ENCODE results near the gene NUDT3.
A peak's percentile ranks its signal among the peaks of the same experiment; 100 is the strongest.
"Not testable (repeated sequence)": the region's sequence is repeated elsewhere in the genome, so short reads cannot be mapped to it uniquely, and the experiment has no call there.

NUDT3 gene

DNA sequence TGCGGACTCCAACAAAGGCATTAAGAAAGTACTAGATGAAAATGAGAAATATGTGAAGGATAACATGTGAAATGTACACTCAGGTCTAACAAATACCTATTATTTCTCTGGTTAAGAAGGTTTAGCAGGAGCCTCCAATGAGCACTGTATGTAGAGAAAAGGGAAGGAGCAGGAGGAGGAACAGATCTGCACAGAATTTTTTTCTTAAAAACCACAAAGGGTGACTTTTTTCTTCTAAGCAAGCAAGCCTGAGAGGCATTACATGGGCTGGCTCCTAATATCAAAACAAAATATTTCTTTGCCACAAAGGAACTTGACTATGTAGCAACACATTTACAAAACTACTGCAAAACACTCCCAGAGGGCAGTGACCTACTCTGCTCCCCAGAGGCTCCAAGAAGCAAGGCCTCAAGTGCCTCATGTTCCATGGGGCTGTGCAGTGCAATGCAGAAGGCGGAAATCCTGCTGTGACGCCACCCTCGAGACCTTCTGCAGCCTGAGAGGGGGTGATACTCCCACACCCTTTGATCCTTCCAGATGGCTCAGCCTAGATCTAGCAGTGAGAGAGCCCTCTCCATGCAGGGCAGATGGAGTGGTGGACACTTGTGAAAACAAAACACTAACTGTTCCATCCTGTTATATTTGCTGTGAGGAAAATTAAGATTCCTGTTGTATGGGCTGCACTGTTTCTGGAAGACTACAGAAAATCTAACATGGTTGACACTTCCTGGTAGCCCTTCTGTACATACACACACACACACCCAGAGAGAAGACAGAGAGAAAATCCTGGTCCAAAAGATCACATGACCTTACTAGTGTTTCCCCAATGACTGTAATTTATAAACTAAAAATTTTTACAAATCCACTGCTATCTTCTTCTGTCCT, 107.7 kb downstream of the NUDT3 start:
- no peak for DNase-seq

GRCh38 chr6:34281702-34282334, 110.7 kb downstream of the NUDT3 start:
- DNase-seq: no peak

- no peak for DNase-seq
Observed at GRCh38 chr6:34280216-34280615, 112.3 kb downstream of the NUDT3 start.

GRCh38 chr6:34278833-34279232, 113.6 kb downstream of the NUDT3 start:
- DNase-seq: no peak

GRCh38 chr6:34277763-34278112, 114.7 kb downstream of the NUDT3 start:
- DNase-seq: no peak

GRCh38 chr6:34276881-34277762, 115.3 kb downstream of the NUDT3 start:
- DNase-seq: no peak

GRCh38 chr6:34276191-34276590, 116.3 kb downstream of the NUDT3 start:
- no peak for DNase-seq

DNA sequence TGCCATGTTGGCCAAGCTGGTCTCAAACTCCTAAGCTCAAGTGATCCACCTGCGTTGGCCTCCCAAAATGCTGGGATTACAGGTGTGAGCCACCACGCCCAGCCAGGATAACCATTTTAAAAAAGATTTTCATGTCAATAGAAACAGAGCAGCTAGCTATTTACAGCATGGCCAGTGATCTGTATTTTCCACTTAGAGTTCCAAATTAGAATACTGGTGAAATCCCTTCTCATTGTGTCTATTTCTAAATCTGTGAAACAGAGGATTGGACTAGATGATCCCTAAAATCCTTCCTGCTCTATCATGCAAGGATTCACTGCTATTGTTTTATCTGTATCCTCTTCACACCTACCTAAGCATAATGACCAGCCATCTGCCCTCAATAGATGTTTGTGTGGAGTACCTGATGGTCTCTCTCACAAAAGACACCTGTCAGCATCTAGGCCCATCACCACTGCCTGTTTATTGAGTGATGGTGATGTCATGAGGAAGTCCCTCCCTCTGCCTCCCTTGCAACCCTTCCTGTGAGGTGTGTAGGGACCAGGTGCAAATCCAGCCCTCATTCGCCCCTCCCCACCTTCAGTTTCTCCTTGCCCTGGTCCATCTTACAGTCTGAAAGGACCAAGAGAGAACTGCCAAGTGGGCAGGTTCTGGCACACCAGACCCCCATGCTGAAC, 117.2 kb downstream of the NUDT3 start:
- peak; percentile 75 for DNase-seq

DNA sequence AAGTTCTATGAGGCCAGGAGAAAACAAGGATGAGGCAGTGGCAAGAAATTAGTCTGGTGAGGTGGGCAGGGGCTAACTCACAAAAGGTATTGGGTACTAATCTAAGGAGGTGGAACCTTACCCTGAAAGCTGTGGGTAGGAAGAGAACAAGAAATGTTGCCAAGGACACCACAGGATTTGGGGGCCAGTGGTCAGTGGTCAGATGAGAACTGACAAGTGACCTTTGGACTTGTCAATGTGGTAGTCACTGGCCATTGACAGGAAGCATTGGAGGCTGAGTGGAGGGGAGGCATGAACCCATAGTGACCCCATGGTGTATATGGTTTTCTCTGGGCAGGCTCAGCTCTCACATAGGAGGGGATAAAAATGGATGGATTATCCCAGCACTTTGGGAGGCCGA, 118.3 kb downstream of the NUDT3 start:
- no peak for DNase-seq

GRCh38 chr6:34273242-34273805, 119.1 kb downstream of the NUDT3 start:
- DNase-seq: no peak

- DNase-seq: no peak
Observed at GRCh38 chr6:34272013-34272926, 120.2 kb downstream of the NUDT3 start.

- not testable (repeated sequence) for DNase-seq
Observed at GRCh38 chr6:34269658-34270341, 122.7 kb downstream of the NUDT3 start.

DNA sequence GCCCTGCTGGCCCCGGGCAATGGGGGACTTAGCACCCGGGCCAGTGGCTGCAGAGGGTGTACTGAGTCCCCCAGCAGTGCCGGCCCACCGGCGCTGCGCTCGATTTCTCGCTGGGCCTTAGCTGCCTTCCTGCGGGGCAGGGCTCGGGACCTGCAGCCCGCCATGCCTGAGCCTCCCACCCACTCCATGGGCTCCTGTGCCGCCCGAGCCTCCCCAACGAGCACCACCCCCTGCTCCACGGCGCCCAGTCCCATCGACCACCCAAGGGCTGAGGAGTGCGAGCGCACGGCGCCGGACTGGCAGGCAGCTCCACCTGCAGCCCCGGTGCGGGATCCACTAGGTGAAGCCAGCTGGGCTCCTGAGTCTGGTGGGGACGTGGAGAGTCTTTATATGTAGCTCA, 123.3 kb downstream of the NUDT3 start:
- DNase-seq: not testable (repeated sequence)

- DNase-seq: no peak
Observed at GRCh38 chr6:34267746-34268145, 124.7 kb downstream of the NUDT3 start.

DNA sequence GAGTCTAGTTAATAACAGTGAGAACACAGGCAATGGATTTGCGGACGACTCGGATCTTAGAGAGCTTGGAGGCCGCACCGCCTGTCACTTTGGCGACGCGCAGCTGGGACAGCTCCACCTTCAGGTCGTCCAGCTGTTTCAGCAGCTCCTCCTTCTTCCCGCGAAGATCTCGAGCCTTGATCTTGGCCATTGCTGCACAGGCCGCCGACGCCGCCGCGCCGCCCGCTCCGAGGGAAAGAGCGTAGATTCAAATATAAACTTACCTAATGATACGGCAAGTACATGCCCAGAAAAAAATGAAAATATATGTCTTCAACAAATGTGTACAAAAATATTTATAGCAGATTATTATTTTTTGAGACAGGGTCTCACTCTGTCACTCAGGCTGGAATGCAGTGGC, 129.0 kb downstream of the NUDT3 start:
- DNase-seq: not testable (repeated sequence)

DNA sequence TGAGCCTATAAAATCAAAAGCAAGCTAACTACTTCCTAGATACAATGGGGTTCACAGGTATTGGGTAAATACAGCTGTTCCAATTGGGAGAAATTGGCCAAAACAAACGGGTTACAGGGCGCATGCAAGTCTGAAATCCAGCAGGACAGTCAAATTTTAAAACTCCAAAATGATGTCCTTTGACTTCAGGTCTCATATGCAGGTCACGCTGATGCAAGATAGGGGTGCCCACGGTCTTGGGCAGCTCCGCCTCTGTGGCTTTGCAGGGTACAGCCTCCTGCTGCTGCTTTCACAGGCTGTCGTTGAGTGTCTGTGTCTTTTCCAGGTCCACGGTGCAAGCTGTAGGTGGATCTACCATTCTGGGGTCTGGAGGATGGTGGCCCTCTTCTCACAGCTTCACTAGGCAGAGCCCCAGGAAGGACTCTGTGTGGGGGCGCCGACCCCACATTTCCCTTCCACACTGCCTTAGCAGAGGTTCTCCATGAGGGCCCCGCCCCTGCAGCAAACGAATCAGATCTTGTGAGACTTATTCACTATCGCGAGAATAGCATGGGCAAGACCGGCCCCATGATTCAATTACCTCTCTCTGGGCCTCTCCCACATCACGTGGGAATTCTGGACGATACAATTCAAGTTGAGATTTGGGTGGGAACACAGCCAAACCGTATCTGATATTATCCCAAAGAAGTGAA, 131.7 kb downstream of the NUDT3 start:
- no peak for DNase-seq

DNA sequence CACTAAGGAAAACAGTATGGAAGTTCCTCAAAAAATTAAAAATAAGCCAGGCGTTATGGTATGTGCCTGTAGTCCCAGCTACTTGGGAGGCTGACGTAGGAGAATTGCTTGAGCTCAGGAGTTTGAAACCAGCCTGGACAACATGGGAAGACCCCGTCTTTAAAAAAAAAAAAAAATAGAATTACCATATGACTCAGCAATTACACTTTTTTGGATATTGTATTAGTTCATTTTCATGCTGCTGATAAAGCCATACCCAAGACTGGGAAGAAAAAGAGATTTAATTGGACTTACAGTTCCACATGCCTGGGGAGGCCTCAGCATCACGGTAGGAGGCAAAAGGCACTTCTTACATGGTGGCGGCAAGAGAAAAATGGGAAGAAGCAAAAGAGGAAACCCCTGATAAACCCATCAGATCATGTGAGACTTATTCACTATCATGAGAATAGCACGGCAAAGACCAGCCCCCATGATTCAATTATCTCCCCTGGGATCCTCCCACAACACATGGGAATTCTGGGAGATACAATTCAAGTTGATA, 132.9 kb downstream of the NUDT3 start:
- DNase-seq: no peak

- DNase-seq: peak; percentile 64
Observed at GRCh38 chr6:34252395-34252794, 140.1 kb downstream of the NUDT3 start.

DNA sequence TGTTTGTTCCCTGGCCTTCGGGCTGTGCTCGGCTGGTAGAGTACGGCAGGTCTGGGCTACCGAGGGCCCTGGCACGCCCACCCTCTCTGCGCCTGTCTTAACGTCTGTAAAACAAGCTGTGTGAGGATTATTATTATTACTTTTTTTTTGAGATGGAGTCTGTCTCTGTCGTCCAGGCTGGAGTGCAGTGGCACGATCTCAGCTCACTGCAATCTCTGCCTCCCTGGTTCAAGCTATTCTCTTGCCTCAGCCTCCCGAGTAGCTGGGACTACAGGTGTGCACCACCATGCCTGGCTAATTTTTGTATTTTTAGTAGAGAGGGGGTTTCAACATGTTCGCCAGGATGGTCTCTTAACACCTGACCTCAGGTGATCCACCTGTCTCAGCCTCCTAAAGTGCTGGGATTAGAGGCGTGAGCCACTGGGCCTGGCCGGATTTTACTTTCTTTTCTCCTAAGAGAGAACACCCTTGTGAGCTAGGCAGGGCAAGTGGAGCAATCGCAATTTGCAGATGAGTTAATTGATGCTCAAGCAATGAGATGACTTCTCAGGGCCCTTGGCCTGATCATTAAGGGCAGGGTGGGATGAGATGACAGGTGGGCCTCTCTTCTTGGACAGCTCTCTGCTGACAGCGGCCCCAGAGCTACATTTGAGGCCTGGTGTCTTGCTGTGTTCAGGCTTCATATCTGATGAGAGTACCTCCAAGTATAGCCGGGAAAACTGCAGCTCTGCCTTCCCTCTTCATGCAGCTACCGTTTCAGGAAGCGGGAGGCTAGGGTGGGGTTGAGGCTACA, 142.8 kb downstream of the NUDT3 start:
- peak; percentile 73 for DNase-seq

Data from DMS53 (cell line).